ENCODE results near the gene KRTAP12-3.

Gene KRTAP12-3

GRCh38 chr21:44701541-44701940, 43.8 kb downstream of the KRTAP12-3 start:
- TF ChIP-seq CTCF (IDR thresholded peaks at IDR 0.05; ENCODE audit: low read depth, low read length, missing control alignments): no peak
- DNase-seq (ENCODE audit: low read depth): no peak
- H3K4me3 ChIP-seq (ENCODE audit: low read depth, low read length): no peak overlapping the region

DNA sequence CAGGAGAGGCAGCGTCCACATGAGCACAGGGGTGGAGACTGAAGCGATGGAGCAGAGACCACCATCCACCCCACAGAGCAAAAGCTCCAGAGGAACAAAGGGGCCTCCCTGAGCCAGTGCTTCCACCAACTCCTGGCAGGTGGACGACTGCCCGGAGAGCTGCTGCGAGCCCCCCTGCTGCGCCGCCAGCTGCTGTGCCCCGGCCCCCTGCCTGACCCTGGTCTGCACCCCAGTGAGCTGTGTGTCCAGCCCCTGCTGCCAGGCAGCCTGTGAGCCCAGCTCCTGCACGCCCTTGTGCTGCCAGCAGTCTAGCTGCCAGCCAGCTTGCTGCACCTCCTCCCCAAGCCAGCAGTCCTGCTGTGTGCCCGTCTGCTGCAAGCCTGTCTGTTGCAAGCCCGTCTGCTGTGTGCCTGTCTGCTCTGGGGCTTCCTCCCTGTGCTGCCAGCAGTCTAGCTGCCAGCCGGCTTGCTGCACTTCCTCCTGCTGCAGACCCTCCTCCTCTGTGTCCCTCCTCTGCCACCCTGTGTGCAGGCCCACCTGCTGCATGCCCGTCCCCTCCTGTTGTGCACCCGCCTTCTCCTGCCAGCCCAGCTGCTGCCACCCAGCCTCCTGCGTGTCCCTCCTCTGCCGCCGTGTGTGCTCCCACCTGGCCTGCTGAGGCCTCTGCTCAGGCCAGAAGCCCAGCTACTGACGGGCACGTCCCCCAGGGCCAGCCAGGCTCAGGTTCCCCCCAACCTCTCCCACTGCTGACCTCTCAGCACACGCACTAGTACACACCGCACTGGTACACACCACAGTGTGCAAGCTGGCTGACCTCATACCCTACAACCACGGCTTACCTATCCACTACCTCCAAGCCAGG, 44.6 kb downstream of the KRTAP12-3 start:
- no peak for DNase-seq (ENCODE audit: low read depth)

GRCh38 chr21:44702973-44703730, 45.4 kb downstream of the KRTAP12-3 start:
- TF ChIP-seq CTCF (IDR thresholded peaks at IDR 0.05; ENCODE audit: low read depth, low read length, missing control alignments): no peak
- no peak for DNase-seq (ENCODE audit: low read depth)
- no peak overlapping the region for H3K4me3 ChIP-seq (ENCODE audit: low read depth, low read length)

More for the DNA sequence above, 44.6 kb downstream of the KRTAP12-3 start:
- H3K4me3 ChIP-seq (ENCODE audit: low read depth, low read length): no peak overlapping the region
- TF ChIP-seq CTCF (IDR thresholded peaks at IDR 0.05; ENCODE audit: low read depth, low read length, missing control alignments): no peak

DNA sequence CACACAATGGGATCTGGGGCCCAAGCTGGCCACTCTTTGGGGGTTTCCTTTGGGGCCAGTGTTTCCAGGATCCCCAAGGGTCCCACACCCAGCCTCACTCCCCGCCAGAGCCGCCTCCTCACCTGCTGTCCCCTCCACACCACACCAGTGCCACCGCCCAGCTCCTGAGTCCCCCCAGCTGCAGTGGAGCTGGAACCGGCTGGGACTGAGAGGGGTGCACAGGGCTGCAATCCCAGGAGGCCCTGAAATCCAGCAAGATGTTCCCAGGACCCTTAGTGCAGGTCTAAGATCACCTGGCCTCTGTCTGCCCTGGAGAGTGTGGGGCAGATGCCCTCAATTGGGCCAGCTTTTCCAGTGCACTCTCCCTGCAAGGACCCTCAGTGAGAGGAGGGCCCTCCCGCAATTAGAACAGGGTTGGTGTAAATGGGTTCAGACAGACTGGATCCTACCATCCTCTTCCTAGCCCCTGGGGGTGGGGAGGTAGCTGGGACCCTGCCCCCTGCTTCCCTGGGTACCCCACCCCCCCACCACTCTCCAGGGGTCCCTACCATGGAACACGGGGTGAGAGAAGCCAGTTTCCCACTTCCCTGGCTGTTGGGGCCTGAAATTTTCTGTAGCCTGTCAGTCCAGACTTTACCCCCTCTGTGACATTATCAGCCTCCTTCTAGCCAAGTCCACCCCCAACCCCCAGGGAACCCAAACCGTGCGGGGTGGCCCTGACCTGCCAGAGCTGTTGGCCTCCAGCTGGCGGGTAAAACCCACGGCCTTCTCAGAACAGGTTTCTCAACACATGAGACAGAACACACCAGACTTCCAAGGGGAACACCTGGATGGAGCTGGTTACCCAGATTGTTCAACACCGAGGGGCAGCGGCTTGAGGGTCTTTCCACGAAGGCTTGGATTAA, 46.3 kb downstream of the KRTAP12-3 start:
- TF ChIP-seq CTCF (IDR thresholded peaks at IDR 0.05; ENCODE audit: low read depth, low read length, missing control alignments): no peak
- H3K4me3 ChIP-seq (ENCODE audit: low read depth, low read length): no peak overlapping the region
- no peak for DNase-seq (ENCODE audit: low read depth)

- TF ChIP-seq CTCF (IDR thresholded peaks at IDR 0.05; ENCODE audit: low read depth, low read length, missing control alignments): no peak
- no peak for DNase-seq (ENCODE audit: low read depth)
These were observed 46.9 kb downstream of the KRTAP12-3 start for GRCh38 chr21:44704636-44705001.

GRCh38 chr21:44706026-44706705, 48.4 kb downstream of the KRTAP12-3 start:
- no peak overlapping the region for H3K4me3 ChIP-seq (ENCODE audit: low read depth, low read length)
- TF ChIP-seq CTCF (IDR thresholded peaks at IDR 0.05; ENCODE audit: low read depth, low read length, missing control alignments): no peak
- no peak for DNase-seq (ENCODE audit: low read depth)

More at GRCh38 chr21:44704636-44705001, 46.9 kb downstream of the KRTAP12-3 start:
- no peak overlapping the region for H3K4me3 ChIP-seq (ENCODE audit: low read depth, low read length)
